GM12878 (cell line): Measurements from ENCODE around the gene DHDH. TPM values are rescaled to one million over a fixed set of nuclear protein-coding genes. Genes with fewer than 3 reads are reported as not detected.

Experiments
- ATAC-seq: fragments of 200-7000 bp; cut with Tn5 transposase; 3 replicates; pipeline ENCODE4 v1.9.1; 2020; ENCODE audit warnings: mild to moderate bottlenecking, moderate library complexity
- BruUV-seq: library from RNA; stranded (reverse); fragments of 400-500 nt; replicated peaks from 2 replicates; lab custom pipeline; 2021; lab: Mats Ljungman, UMichigan
- CTCF ChIA-PET: fragments of 300-600 bp; sonication (Branson Sonifier 250); formaldehyde crosslinking; extraction: SDS; loops from one replicate; lab custom pipeline; 2021; ENCODE audit warnings: inconsistent platforms; lab: Yijun Ruan, JAX
- POLR2A ChIA-PET: fragments of 350-600 bp; formaldehyde crosslinking; extraction: SDS; loops from one replicate; lab custom pipeline; 2021; ENCODE audit warnings: inconsistent platforms; lab: Charles Lee
- RAD21 ChIA-PET: fragments of 300-600 bp; sonication (Branson Sonifier 250); formaldehyde crosslinking; loops from one replicate; lab custom pipeline; 2023; ENCODE audit warnings: antibody characterized with exemption; ENCODE audit not compliant: unreplicated experiment; lab: Charles Lee
- SMC1A ChIA-PET: fragments of 300-600 bp; sonication (Branson Sonifier 250); formaldehyde crosslinking; loops from one replicate; lab custom pipeline; 2023; ENCODE audit not compliant: unreplicated experiment, uncharacterized antibody; lab: Charles Lee
- DNase-seq: peaks from one replicate; pipeline ENCODE4 v3.0.0-alpha.2; 2011; ENCODE audit warnings: low read depth, low spot score
- FAIRE-seq: peaks from 3 replicates; lab custom pipeline; 2011; peaks lifted over from hg19 to GRCh38; lab: Jason Lieb, UNC
- H2AFZ ChIP-seq: 2 replicates; pipeline ENCODE4 v1.6.0; 2011; ENCODE audit warnings: low read depth, low read length, control low read depth; ENCODE audit not compliant: control insufficient read depth
- H3K27ac ChIP-seq: 2 replicates; pipeline ENCODE4 v1.5.1; 2011; ENCODE audit warnings: control low read depth; ENCODE audit not compliant: control insufficient read depth, insufficient read depth
- H3K27me3 ChIP-seq, 2 experiments: replicated peaks in 1 of 2; 2 replicates each; pipeline versions ENCODE4 v1.6.0 to v1.6.1; 2011; ENCODE audit warnings: low read length in 1 of 2; ENCODE audit not compliant: control insufficient read depth in 2 of 2, insufficient read depth in 2 of 2
- H3K36me3 ChIP-seq, 2 experiments: 2 replicates each; pipeline ENCODE4 v1.5.1; 2011; ENCODE audit warnings: low read length in 1 of 2; ENCODE audit not compliant: control insufficient read depth in 2 of 2, insufficient read depth in 2 of 2
- H3K4me1 ChIP-seq: 2 replicates; pipeline ENCODE4 v1.6.1; 2011; ENCODE audit warnings: mild to moderate bottlenecking, low read length, moderate library complexity, mixed read lengths; ENCODE audit not compliant: control insufficient read depth, insufficient read depth
- H3K4me2 ChIP-seq: 2 replicates; pipeline ENCODE4 v1.6.0; 2011; ENCODE audit warnings: control low read depth; ENCODE audit not compliant: control insufficient read depth, insufficient read depth
- H3K4me3 ChIP-seq: fragments of 200-600 bp; sonication (generic); 2 replicates; pipeline ENCODE4 v1.5.1; 2016
- H3K79me2 ChIP-seq: 2 replicates; pipeline ENCODE4 v1.6.0; 2011; ENCODE audit warnings: low read length; ENCODE audit not compliant: control insufficient read depth, insufficient read depth
- H3K9ac ChIP-seq: 2 replicates; pipeline ENCODE4 v1.8.0; 2011; ENCODE audit warnings: low read length, control low read depth, mixed read lengths; ENCODE audit not compliant: control insufficient read depth, insufficient read depth
- H3K9me3 ChIP-seq: replicated peaks from 3 replicates; pipeline ENCODE4 v1.5.1; 2011; ENCODE audit warnings: mild to moderate bottlenecking, low read length; ENCODE audit not compliant: control insufficient read depth, insufficient read depth
- H4K20me1 ChIP-seq: 2 replicates; pipeline ENCODE4 v1.6.0; 2011; ENCODE audit not compliant: control insufficient read depth, insufficient read depth
- CBFB ChIP-seq: IDR thresholded peaks from 2 replicates; pipeline ENCODE4 v1.6.1; 2016; ENCODE audit warnings: antibody characterized with exemption, low read depth
- CEBPB ChIP-seq, 2 experiments: fragments of 150-350 bp in 1 of 2; IDR thresholded peaks; 2 replicates each; pipeline ENCODE4 v1.6.1; 2012 to 2014; ENCODE audit warnings: low read depth in 2 of 2, low read length in 2 of 2, borderline replicate concordance in 1 of 2, inconsistent platforms in 1 of 2
- GABPA ChIP-seq: IDR thresholded peaks from 2 replicates; pipeline ENCODE4 v1.6.1; 2014; ENCODE audit warnings: antibody characterized with exemption, low read depth, mild to moderate bottlenecking, inconsistent platforms
- IRF4 ChIP-seq: IDR thresholded peaks from 2 replicates; pipeline ENCODE4 v1.6.1; 2011; ENCODE audit warnings: low read depth, low read length
- IRF5 ChIP-seq: fragments of 450-650 bp; IDR thresholded peaks from 2 replicates; pipeline ENCODE4 v1.6.1; 2017; ENCODE audit warnings: borderline replicate concordance
- MAX ChIP-seq: IDR thresholded peaks from 2 replicates; pipeline ENCODE4 v1.6.1; 2012; ENCODE audit warnings: low read depth, low read length, improper control_type of control experiment
- MYB ChIP-seq: fragments of 150-350 bp; IDR thresholded peaks from 2 replicates; pipeline ENCODE4 v1.6.1; 2014; ENCODE audit warnings: mild to moderate bottlenecking, low read depth, low read length, borderline replicate concordance
- NRF1 ChIP-seq: conservative IDR thresholded peaks from 2 replicates; pipeline ENCODE4 v1.6.1; 2011; ENCODE audit warnings: mild to moderate bottlenecking, low read depth, low read length, improper control_type of control experiment
- RELA ChIP-seq: fragments of 450-650 bp; IDR thresholded peaks from 2 replicates; pipeline ENCODE4 v1.8.0; 2014; ENCODE audit warnings: borderline replicate concordance; ENCODE audit not compliant: partially characterized antibody
- TARDBP ChIP-seq: IDR thresholded peaks from 2 replicates; pipeline ENCODE4 v1.6.1; 2016; ENCODE audit warnings: borderline replicate concordance
- TCF3 ChIP-seq: IDR thresholded peaks from 2 replicates; pipeline ENCODE4 v1.6.1; 2012; ENCODE audit warnings: low read depth, mild to moderate bottlenecking, low read length, borderline replicate concordance; ENCODE audit not compliant: insufficient read depth
- ZBTB11 ChIP-seq: fragments of 450-650 bp; formaldehyde crosslinking; IDR thresholded peaks from 2 replicates; pipeline ENCODE4 v1.5.0; 2022; ENCODE audit warnings: mild to moderate bottlenecking, missing genetic modification characterization
- ZNF274 ChIP-seq: IDR thresholded peaks from one replicate; pipeline ENCODE4 v1.8.0; 2011; ENCODE audit not compliant: insufficient read length, insufficient read depth
- ZZZ3 ChIP-seq: IDR thresholded peaks from 2 replicates; pipeline ENCODE4 v1.6.1; 2011; ENCODE audit warnings: low read depth; ENCODE audit not compliant: control insufficient read depth, insufficient read length
- WGBS: methylation state at CpG from one replicate; pipeline ENCODE4 v1.1.6; 2016; ENCODE audit warnings: low lambda C conversion rate; ENCODE audit not compliant: insufficient replicate concordance, insufficient coverage; ENCODE audit errors: missing lambda C conversion rate; 5-methylcytosine and 5-hydroxymethylcytosine counted together
- in situ Hi-C: fragments of 300-500 bp; cut with MboI; formaldehyde crosslinking; loops from 9 replicates; pipeline ENCODE4 v1.14.3; 2018; ENCODE audit warnings: mixed read lengths
- intact Hi-C: fragments of 100-400 bp; cut with micrococcal nuclease; formaldehyde crosslinking; loops from one replicate; pipeline ENCODE4 v1.14.2; 2022; ENCODE audit not compliant: unreplicated experiment
- polyA plus RNA-seq, 11 experiments: library from polyadenylated mRNA; depleted of rRNA in 4 of 11; unstranded in 6 of 11; stranded (reverse) in 5 of 11; fragments of >200 nt; fragmentation: Nextera tagmentation in 4 of 11; fragmentation: Illumina TruSeq in 1 of 11; extraction: Ambion mirVana in 4 of 11; extraction: Trizol in 1 of 11; gene quantifications; 1 replicate in 1 of 11; 2 replicates in 10 of 11; pipeline versions ENCODE4 v1.2.1 to v1.2.3, GENCODE V29; 2011 to 2016; ENCODE audit warnings: inconsistent platforms in 2 of 11, missing spikeins in 2 of 11, low read depth in 1 of 11
- total RNA-seq, 4 experiments: library from RNA; depleted of rRNA in 3 of 4; stranded (reverse); fragments of >200 nt in 3 of 4; fragmentation: Illumina TruSeq in 1 of 4; extraction: Trizol in 1 of 4; gene quantifications; 2 replicates each; pipeline versions ENCODE4 v1.2.1 to v1.2.3, GENCODE V29; 2013 to 2021

DHDH gene
- total and polyA plus RNA-seq, 10 of the 15 experiments (the other 5 are each of a cell fraction or from before 2014, with no cell fraction given): 0.13 to 0.21 (median 0.15) TPM; not detected in 7

- H4K20me1 ChIP-seq: no peaks in the 10 kb centered on the region
- BruUV-seq: TSS peak; percentile 76
- H3K79me2 ChIP-seq: peaks cover 23% of the 10 kb centered on the region
- CTCF ChIA-PET: interaction anchor here (1.1 to 2.1 kb wide), 6 partner anchors 12 to 167 kb away, joined by 4 to 10 read pairs (median 4); no protein-coding TSS in a partner anchor
- FAIRE-seq: peak; percentile 98
- POLR2A ChIA-PET: interaction anchor here (0.6 to 3.1 kb wide), 13 partner anchors 7 to 1160 kb away, joined by 3 to 15 read pairs (median 5); partner anchors contain the start of genes DHDH, FTL, GYS1 and NUCB1
- in situ Hi-C loops (no loop called here), intact Hi-C loops (no loop called here)
- ATAC-seq: peak; percentile 98
- SMC1A ChIA-PET: interaction anchor here (0.6 to 3.1 kb wide), 12 partner anchors 8 to 167 kb away, joined by 3 to 14 read pairs (median 4); partner anchors contain the start of gene NUCB1
- no peaks in the 10 kb centered on the region for H3K9me3 ChIP-seq
- DNase-seq: peak; percentile 92
- RAD21 ChIA-PET: interaction anchor here (0.8 to 2.4 kb wide), 9 partner anchors 9 to 254 kb away, joined by 3 to 8 read pairs (median 3); partner anchors contain the start of gene NUCB1
- H3K27me3 ChIP-seq: no peaks in the 10 kb centered on the region
- peak within 1 kb of the TSS; percentile 75 for H2AFZ ChIP-seq
- H3K4me2 ChIP-seq: peak within 1 kb of the TSS; percentile 99
- H3K36me3 ChIP-seq: no peaks in the 10 kb centered on the region; a peak in 1 of 4 replicates
- peaks cover 5% of the 10 kb centered on the region; the same call in 1 of the 2 replicates for H3K4me1 ChIP-seq
- H3K9ac ChIP-seq: peak within 1 kb of the TSS; percentile 100
- H3K27ac ChIP-seq: peak within 1 kb of the TSS; percentile 99
- H3K4me3 ChIP-seq: peak within 1 kb of the TSS; percentile 98
- 2% methylated on average over 56 of the region's 71 CpGs for WGBS
- no peak for TF ChIP-seq CBFB
- TF ChIP-seq IRF4: 0 out of 2 replicates have a peak, but pooled peaks have one; percentile 29
- peak; percentile 80 for TF ChIP-seq ZBTB11 (CRISPR knock-in tag)
- TF ChIP-seq RELA: peak; percentile 100
- TF ChIP-seq TCF3: peak; percentile 66; the same call in 1 of the 2 replicates
- TF ChIP-seq MAX: peak; percentile 98
- peak; percentile 75; the same call in 1 of the 2 replicates for TF ChIP-seq TARDBP
- no peak for TF ChIP-seq ZNF274
- no peak for TF ChIP-seq CEBPB (IDR thresholded peaks at IDR 0.05; ENCODE audit: borderline replicate concordance in 1 of 2, low read depth in 2 of 2, low read length in 2 of 2)
- no peak for TF ChIP-seq NRF1
- no peak for TF ChIP-seq IRF5
- no peak for TF ChIP-seq MYB
- no peak for TF ChIP-seq ZZZ3
- TF ChIP-seq GABPA: no peak
Measured at GRCh38 chr19:48954595-48955307, 21.3 kb downstream of the DHDH start, which contains the start of gene BAX. TSS of gene BAX (plus strand) at chr19:48954875. CDS start at chr19:48954929, 54 bp downstream.
